ENCODE results near the gene NAAA. TPM values are rescaled to one million over a fixed set of nuclear protein-coding genes. Genes with fewer than 3 reads are reported as not detected.

NAAA gene
- total RNA-seq, 1 experiment from 2014 or later: 8.9 TPM

GRCh38 chr4:75880278-75880677 lies 60.5 kb downstream of the NAAA start:
- Mint-ChIP-seq H3K9me3 (ENCODE audit: unreplicated experiment) (no peaks in the 10 kb centered on the region), H3K4me3 (ENCODE audit: unreplicated experiment) (no peak overlapping the region), H3K36me3 (ENCODE audit: insufficient read depth, unreplicated experiment) (no peaks in the 10 kb centered on the region), H3K4me1 (ENCODE audit: insufficient read depth, unreplicated experiment) (no peaks in the 10 kb centered on the region), H3K27me3 (ENCODE audit: insufficient read depth, unreplicated experiment) (peaks cover 31% of the 10 kb centered on the region), H3K27ac (ENCODE audit: low read depth, unreplicated experiment) (no peak overlapping the region)
- POLR2A ChIA-PET: no interaction called here
- TF ChIP-seq CTCF (IDR thresholded peaks at IDR 0.05; ENCODE audit: unreplicated experiment): no peak
- intact Hi-C loops (cut with micrococcal nuclease): no loop called here
- CTCF ChIA-PET: no interaction called here
- no peak for DNase-seq (ENCODE audit: unreplicated experiment)
- no TSS peak for BruUV-seq (replicated peaks)

- ChIA-PET CTCF (interaction anchor here (0.6 kb wide), 1 partner anchor 23 kb away, joined by 3 read pairs; no protein-coding TSS in a partner anchor), POLR2A (interaction anchor here (0.6 kb wide), 1 partner anchor 24 kb away, joined by 3 read pairs; no protein-coding TSS in a partner anchor)
- Mint-ChIP-seq H3K4me3 (ENCODE audit: unreplicated experiment) (no peak overlapping the region), H3K27me3 (ENCODE audit: insufficient read depth, unreplicated experiment) (peaks cover 31% of the 10 kb centered on the region), H3K9me3 (ENCODE audit: unreplicated experiment) (no peaks in the 10 kb centered on the region), H3K27ac (ENCODE audit: low read depth, unreplicated experiment) (no peak overlapping the region), H3K4me1 (ENCODE audit: insufficient read depth, unreplicated experiment) (no peaks in the 10 kb centered on the region), H3K36me3 (ENCODE audit: insufficient read depth, unreplicated experiment) (no peaks in the 10 kb centered on the region)
- BruUV-seq (replicated peaks): no TSS peak
- no peak for TF ChIP-seq CTCF (IDR thresholded peaks at IDR 0.05; ENCODE audit: unreplicated experiment)
- intact Hi-C loops (cut with micrococcal nuclease): no loop called here
- DNase-seq (ENCODE audit: unreplicated experiment): no peak
Measured at GRCh38 chr4:75878246-75878756, 62.5 kb downstream of the NAAA start.

GRCh38 chr4:75876218-75876617 lies 64.6 kb downstream of the NAAA start:
- Mint-ChIP-seq H3K36me3 (ENCODE audit: insufficient read depth, unreplicated experiment) (no peaks in the 10 kb centered on the region), H3K9me3 (ENCODE audit: unreplicated experiment) (no peaks in the 10 kb centered on the region), H3K27ac (ENCODE audit: low read depth, unreplicated experiment) (no peak overlapping the region), H3K4me1 (ENCODE audit: insufficient read depth, unreplicated experiment) (no peaks in the 10 kb centered on the region), H3K4me3 (ENCODE audit: unreplicated experiment) (no peak overlapping the region), H3K27me3 (ENCODE audit: insufficient read depth, unreplicated experiment) (peaks cover 31% of the 10 kb centered on the region)
- ChIA-PET CTCF (interaction anchor here (0.6 to 1.8 kb wide), 2 partner anchors 19 to 306 kb away, joined by 3 to 6 read pairs; no protein-coding TSS in a partner anchor), POLR2A (no interaction called here)
- intact Hi-C loops (cut with micrococcal nuclease): no loop called here
- TF ChIP-seq CTCF (IDR thresholded peaks at IDR 0.05; ENCODE audit: unreplicated experiment): no peak
- DNase-seq (ENCODE audit: unreplicated experiment): no peak
- BruUV-seq (replicated peaks): no TSS peak

GRCh38 chr4:75869100-75869499 lies 71.7 kb downstream of the NAAA start:
- H3K4me1 Mint-ChIP-seq (ENCODE audit: insufficient read depth, unreplicated experiment): no peaks in the 10 kb centered on the region
- H3K9me3 Mint-ChIP-seq (ENCODE audit: unreplicated experiment): no peaks in the 10 kb centered on the region
- no peak overlapping the region for H3K27ac Mint-ChIP-seq (ENCODE audit: low read depth, unreplicated experiment)
- intact Hi-C loops (cut with micrococcal nuclease): no loop called here
- H3K36me3 Mint-ChIP-seq (ENCODE audit: insufficient read depth, unreplicated experiment): no peaks in the 10 kb centered on the region
- no peaks in the 10 kb centered on the region for H3K27me3 Mint-ChIP-seq (ENCODE audit: insufficient read depth, unreplicated experiment)
- no peak for DNase-seq (ENCODE audit: unreplicated experiment)
- CTCF ChIA-PET: interaction anchor here (0.6 to 1.9 kb wide), 5 partner anchors 21 to 314 kb away, joined by 3 to 4 read pairs (median 3); no protein-coding TSS in a partner anchor
- no peak overlapping the region for H3K4me3 Mint-ChIP-seq (ENCODE audit: unreplicated experiment)
- TF ChIP-seq CTCF (IDR thresholded peaks at IDR 0.05; ENCODE audit: unreplicated experiment): no peak
- POLR2A ChIA-PET: no interaction called here
- no TSS peak for BruUV-seq (replicated peaks)
